ENCODE measurements around the gene MEIKIN.
"Not testable (repeated sequence)": the region's sequence is repeated elsewhere in the genome, so short reads cannot be mapped to it uniquely, and the experiment has no call there.

MEIKIN gene

DNA sequence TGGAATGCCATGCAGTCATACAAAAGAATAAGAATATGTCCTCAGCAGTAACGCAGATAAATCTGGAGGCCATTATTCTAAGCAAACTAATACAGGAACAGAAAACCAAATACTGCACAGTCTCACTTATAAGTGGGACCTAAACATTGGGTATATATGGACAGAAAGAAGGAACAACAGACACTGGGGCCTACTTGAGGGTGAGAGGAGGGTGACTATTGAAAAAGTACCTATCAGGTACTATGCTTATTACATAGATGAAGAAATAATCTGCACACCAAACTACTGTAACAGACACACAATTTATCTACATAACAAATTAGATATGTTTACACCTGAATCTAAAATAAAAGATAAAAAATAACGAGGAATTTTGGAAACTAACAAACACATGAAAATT lies 38.8 kb downstream of the MEIKIN start:
- DNase-seq (ENCODE audit: low read depth in 2 of 2), result no peak

DNA sequence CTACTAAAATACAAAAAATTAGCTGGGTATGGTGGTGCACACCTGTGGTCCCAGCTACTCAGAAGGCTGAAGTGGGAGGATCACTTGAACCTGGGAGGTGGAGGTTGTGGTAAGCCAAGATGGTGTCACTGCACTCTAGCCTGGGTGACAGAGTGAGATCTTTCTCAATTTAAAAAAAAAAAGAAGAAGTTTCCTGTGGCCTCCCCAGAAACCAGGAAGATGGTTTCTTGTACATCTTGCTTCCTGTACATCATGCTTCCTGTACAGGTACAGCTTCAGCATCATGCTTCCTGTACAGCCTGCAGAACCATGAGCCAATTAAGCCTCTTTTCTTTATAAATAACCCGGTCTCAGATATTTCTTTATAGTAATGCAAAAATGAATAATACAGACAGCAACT lies 43.2 kb downstream of the MEIKIN start:
- not testable (repeated sequence) for DNase-seq (ENCODE audit: low read depth in 2 of 2)

DNA sequence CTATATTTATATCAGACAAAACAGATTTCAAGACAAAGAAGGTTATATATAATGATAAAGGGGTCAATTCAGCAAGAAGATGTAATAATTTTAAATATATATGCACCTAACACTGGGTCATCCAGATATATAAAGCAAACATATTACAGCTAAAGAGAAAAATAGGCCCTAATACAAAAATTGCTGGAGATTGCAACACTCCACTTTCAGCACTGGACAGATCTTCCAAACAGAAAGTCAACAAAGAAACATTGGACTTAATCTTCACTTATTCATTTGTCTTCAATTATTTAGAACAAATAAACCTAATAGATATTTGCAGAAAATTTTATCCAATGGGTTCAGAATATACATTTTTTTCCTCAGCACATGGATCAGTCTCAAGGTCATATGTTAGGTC lies 45.8 kb downstream of the MEIKIN start:
- DNase-seq (ENCODE audit: low read depth in 2 of 2), result no peak

DNA sequence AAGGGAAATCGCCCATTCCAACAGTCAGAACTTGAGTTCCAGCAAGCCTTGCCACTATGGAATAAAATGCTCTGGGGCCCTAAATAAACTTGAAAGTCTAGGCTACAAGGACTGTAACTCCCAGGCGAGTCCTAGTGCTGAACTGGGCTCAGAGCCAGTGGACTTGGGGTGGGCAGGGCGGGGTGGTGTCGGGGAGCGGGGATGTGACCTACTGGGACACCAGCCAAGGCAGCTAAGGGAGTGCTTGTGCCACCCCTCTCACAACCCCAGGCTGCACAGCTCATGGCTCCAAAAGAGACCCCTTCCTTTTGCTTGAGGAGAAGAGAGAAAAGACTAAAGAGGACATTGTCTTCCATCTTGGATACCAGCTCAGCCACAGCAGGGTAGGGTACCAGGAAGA lies 61.5 kb downstream of the MEIKIN start:
- DNase-seq (ENCODE audit: low read depth in 2 of 2), result no peak

DNA sequence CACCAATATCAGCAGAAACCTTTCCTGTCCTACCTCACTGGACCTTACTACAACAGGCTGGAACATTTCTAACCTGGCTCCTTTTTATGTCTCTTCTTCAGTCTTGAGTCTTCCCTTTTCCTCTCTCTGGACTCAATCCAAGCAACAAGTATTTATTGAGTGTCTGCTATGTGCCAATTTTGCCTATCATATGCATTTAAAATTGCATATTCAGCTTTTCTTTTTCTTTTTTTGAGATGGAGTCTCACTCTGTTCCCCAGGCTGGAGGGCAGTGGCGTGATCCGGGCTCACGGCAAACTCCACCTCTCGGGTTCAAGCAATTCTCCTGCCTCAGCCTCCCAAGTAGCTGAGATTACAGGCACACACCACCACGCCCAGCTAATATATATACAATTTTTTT lies 65.8 kb downstream of the MEIKIN start:
- DNase-seq (ENCODE audit: low read depth in 2 of 2), result no peak

DNA sequence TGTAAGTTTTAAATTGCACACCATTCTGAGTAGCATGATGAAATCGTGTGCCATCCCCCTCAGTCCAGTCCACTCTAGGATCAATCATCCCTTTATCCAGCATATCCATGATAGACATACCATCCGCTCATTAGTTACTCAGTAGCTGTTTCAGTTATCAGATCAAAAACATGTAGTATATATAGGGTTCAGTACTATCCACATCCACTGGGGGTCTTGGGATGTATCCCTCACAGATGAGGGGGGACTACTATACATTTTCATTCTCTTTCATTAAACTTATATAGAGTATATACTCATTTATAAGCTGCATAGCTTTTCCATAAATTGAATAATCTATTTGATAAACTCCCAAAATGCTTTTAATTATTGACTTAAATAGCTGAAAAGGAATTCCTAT lies 67.6 kb downstream of the MEIKIN start:
- DNase-seq (ENCODE audit: low read depth in 2 of 2), result no peak

DNA sequence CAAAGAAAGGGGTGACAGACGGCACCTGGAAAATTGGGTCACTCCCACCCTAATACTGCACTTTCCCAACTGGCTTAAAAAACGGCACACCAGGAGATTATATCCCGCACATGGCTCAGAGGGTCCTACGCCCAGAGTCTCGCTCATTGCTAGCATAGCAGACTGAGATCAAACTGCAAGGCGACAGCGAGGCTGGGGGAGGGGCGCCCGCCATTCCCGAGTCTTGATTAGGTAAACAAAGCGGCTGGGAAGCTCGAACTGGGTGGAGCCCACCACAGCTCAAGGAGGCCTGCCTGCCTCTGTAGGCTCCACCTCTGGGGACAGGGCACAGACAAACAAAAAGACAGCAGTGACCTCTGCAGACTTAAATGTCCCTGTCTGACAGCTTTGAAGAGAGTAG lies 74.2 kb downstream of the MEIKIN start:
- DNase-seq (ENCODE audit: low read depth in 2 of 2), result not testable (repeated sequence)

DNA sequence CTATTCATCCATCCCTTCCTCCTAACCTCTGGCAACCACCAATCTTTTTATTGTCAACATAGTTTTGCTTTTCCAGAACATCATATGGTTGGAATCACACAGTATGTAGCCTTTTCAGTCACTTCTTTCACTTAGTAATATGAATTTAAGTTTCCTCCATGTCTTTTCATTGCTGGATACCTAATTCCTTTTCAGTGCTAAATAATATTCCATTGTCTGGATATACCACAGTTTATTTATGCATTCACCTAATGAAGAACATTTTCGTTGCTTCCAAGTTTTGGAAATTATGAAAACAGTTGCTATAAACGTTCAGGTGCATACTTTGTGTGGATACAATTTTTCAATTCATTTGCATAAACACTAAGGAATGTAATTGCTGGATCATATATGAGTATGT lies 77.9 kb downstream of the MEIKIN start:
- no peak for DNase-seq (ENCODE audit: low read depth in 2 of 2)

DNA sequence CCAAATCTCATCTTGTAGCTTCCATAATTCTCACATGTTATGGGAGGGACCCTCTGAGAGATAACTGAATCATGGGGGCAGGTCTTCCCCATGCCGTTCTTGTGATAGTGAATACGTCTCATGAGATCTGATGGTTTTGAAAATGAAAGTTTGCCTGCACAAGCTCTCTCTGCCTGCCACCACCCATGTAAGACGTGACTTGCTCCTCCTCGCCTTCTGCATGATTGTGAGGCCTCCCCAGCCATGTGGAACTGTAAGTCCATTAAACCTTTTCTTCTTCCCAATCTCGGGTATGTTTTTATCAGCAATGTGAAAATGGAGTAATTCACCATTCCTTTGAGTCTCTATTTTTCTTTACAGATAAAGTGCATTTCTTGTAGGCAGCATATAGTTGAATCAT lies 81.8 kb downstream of the MEIKIN start:
- DNase-seq (ENCODE audit: low read depth in 2 of 2), result no peak

DNA sequence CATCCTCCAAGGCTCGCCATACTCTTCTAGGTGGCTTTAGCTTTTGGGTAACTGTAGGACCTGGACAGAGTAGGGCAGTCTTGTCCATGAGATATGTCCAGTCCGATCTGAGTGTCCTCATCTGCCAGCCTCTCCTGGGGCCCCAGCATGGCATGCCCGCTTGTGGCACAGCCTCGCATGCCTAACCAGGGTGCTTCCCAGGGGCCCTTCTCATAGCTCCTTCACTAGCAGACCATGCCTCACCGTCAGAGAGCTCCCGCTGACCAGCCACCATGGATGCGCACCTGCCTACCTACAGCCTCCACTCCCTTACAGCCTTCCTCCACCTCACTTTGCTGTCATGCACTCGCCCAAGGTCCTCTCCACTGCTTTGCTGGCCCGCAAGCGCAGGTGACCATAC lies 88.1 kb downstream of the MEIKIN start:
- no peak for DNase-seq (ENCODE audit: low read depth in 2 of 2)

DNA sequence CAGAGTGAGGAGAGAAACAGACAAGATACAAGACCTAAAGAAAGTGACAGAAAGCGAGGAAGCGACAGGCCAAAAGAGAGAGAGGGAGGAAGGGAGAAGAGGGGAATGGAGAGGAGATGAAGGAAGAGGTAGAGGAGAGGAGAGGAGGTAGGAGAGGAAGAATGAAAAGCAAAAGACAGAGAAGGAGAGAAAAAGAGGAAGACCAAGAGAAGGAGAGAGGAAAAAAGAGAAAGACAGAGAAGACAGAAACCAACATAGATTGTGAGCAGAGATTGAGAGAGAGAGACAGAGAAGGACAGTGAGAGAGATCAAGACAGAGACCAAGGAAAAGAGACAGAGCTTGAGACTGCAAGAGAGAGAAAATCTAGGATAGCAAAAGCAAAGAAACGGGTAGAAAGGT lies 90.0 kb downstream of the MEIKIN start:
- DNase-seq (ENCODE audit: low read depth in 2 of 2), result no peak

DNA sequence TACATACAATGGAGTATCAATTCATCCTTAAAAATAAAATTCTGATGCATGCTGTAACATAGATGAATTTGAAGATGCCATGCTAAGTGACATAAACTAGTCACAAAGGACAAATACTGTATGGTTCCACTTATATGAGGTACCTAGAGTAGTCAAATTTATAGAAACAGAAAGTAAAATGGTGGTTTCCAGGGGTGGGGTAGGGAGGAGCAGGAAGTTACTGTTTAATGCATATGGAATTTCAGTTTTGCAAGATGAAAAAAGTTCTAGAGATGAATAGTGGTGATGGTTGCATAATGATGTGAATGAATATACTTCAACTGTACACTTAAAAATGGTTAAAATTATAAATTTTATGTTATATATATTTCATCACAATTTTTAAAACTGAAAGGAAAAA lies 91.3 kb downstream of the MEIKIN start:
- no peak for DNase-seq (ENCODE audit: low read depth in 2 of 2)

DNA sequence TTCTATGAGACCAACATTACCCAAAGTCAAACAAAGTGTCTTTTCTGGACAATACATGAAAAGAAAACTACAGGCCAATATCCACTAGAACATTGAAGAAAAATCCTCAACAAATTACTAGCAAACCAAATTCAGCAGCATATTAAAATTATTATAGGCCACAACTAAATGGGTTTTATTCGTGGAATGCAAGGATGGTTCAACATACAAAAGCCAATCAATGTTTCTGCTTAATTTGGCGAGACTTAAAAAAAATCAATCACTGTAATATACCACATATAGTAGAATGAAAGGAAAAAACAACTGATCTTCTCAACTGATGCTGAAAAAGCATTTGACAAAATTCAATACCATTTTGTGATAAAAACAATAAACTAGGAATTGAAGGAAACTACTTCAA lies 96.8 kb downstream of the MEIKIN start:
- DNase-seq (ENCODE audit: low read depth in 2 of 2), result no peak

DNA sequence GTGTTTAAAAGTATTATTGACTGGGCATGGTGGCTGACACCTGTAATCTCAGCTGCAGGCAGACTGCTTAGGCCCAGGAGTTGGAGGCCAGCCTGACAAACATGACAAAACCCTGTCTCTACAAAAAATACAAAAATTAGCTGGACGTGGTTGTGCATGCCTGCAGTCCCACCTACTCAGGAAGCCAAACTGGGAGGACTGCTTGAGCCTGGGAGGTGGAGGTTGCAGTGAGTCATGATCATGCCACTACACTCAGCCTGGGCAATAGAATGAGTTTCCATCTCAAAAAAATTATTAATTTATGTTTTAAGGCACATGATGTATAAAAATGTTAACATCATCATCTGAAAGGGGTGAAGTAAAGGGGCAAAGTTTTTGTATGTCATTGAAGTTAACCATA lies 98.9 kb downstream of the MEIKIN start:
- DNase-seq (ENCODE audit: low read depth in 2 of 2), result no peak

DNA sequence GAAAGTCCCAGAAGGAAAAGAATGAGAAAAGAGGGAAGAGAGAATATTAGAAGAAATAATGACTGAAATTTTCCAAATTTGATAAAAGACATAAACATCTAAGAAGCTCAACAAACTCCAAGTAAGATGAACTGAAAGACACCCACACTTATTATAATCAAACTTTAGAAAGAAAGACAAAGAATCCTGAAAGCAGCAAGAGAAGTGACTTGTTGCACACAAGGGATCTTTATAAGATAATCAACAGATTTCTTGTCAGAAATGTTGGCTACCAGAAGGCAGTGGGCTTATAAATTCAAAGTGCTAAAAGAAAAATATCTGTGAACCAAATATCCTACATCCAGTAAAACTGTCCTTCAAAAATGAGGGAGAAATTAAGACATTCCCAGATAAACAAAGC lies 99.6 kb downstream of the MEIKIN start:
- DNase-seq (ENCODE audit: low read depth in 2 of 2), result no peak

DNA sequence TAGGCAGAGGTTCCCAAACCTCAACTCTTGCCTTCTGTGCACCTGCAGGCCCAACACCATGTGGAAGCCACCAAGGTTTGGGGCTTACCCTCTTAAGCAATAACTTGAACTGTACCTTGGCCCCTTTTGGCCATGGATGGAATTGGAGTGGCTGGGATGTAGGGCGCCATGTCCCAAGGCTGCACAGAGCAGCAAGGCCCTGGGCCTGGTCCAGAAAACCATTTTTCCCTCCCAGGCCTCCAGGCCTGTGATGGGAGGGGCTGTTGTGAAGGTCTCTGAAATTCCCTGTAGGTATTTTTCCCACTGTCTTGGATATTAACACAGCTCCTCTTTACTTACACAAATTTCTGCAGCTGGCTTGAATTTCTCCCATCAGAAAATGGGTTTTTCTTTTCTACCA lies 102.5 kb downstream of the MEIKIN start:
- DNase-seq (ENCODE audit: low read depth in 2 of 2), result not testable (repeated sequence)

DNA sequence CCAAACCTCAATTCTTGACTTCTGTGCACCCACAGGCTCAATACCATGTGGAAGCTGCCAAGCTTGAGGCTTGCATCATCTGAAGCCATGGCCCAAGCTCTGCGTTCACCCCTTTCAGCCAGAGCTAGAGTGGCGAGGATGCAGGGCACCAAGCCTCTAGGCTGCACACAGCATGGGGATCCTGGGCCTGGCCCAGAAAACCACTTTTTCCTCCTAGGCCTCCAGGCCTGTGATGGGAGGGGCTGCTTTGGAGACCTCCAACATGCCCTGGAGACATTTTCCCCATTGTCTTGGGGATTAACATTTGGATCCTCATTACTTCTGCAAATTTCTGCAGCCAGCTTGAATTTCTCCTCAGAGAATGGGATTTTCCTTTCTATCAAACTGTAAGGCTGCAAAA lies 112.8 kb downstream of the MEIKIN start:
- not testable (repeated sequence) for DNase-seq (ENCODE audit: low read depth in 2 of 2)

DNA sequence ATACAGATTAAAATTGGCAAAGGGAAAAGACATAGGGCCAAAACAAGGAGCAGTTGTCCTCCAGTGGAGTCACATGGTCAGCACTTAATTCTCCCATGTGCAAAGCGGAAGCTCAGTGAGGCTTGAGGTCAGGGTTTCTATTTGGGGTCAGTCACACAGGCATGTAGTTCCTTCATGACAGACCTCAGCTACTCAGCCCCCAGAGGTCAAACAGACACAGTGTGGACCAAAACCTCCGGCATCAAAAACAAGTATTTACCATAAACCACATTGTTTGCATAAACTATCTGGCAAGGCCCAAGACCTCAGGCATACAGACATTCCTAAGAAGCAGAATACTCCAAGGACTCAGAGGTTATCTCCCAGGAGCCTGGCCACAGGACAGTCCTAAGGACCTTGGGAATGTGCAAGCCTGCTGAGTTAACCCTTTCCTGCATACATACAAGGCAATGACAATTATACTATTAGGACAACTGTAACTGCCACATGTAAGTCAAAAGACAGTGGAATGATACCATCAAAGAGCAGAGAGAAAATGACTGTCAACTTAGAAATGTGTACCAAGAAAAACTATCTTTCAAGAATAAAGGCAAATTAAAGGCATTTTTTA lies 120.0 kb downstream of the MEIKIN start:
- DNase-seq (ENCODE audit: low read depth in 2 of 2), result no peak

DNA sequence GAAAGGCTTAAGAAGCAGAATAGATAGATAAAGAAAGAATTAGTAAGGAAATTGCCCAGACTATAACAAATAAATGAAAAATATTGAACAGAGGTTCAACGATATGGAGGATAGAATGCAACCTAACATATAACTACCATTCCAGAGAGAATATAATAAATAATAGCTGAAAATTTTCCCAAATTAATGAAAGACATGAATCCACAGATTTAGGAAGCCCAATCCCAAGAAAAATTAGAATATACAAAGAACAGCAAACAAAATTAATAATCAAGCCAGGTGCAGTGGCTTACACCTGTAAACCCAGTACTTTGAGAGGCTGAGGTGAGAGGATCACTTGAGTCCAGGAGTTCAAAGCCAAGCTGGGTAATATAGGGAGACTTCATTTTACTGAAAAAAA lies 120.8 kb downstream of the MEIKIN start:
- no peak for DNase-seq (ENCODE audit: low read depth in 2 of 2)

DNA sequence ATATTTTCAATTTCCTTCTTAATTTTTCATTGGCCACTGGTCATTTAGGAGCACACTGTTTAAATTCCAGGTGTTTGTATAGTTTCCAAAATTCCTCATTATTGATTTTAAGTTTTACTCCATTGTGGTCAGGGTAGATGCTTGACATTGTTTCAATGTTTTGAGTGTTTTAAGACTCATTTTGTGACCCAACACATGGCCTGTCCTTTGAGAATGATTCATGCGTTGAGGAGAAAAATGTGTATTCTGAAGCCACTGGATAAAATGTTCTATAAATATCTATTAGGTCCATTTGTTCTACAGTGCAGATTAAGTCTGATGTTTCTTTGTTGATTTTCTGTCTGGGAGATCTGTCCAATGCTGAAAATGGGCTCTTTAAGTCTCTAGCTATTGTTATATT lies 124.2 kb downstream of the MEIKIN start:
- DNase-seq (ENCODE audit: low read depth in 2 of 2), result no peak

DNA sequence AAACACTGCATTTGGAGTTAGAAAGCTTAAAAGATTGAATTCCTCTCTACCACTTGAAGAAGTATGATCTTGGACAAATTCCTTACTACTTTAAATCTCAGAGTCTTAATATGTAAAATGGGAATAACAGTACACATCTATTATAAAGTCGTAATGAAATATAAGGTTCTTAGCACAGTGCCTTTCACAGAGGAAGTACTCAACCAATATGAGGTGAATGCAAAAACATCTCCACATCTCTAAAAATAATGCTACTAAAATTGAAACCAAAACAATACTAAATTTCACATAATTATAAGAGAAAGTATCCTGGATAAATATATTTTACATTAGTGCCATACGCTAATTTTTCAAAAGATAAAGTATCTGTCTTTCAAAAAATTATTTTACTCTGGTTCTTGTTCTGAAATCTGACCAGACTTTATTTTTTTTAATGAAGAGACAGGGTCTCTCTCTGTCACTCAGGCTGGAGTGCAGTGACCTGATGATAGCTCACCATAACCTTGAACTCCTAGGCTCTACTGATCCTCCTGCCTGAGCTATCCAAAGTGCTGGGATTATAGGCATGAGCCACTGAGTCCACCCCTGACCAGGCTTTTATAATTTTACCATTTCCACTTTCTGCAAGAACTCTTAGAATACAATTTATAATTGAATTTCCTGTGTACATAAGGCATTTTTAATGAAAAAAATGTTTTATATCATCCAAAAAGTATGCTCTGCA lies 127.3 kb downstream of the MEIKIN start:
- no peak for DNase-seq (ENCODE audit: low read depth in 2 of 2)

DNA sequence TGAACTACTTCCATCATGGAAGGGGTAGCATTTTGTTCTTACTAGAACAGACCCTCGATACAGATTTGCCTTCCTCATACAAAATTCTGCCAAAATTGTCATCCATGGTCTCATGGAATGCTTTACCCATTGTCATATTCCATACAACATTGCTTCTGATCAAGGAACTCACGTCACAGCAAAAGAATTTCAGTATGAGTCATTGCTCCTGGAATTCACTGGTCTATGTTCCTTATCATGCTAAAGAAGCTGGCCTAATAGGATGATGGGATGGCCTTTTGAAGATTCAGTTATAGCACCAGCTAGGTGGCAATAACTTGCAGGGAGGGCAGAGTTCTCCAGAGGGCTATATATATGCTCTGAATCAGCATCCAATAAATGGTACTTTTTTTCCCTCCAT lies 130.5 kb downstream of the MEIKIN start:
- no peak for DNase-seq (ENCODE audit: low read depth in 2 of 2)

DNA sequence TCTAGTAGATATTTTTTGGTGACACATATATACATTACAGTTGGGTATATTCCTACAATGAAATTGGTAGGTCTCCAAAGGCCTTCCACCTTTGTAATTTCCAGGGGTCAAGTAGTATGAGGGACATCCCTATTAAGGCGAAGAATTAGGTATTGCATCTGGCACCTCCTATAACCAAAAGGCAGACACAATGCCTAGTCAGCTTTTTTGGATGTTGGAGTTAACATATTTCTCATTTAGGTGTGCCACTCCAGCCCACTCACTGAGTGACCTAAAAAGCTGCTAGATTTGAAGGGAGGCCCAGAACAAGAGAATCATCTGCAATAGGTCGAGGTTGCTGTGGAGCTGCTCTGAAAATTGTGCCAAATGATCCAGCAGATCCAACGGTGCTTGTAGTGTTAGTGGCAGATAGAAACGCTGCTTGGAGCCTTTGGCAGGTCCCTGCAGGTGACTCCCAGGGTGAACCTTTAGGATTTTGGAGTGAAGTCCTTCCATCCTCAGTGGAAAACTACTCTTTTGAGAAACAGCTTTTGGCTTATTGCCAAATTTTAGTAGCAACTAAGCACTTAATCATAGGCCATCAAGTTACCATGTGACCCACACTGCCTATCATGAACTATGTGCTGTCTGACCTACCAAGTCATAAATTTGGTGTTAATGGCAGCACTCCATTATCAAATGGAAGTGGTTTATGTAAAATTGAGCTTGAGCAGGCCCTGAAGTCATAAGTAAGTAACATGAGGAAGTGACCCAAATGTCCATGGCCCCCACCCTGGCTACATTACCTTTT lies 132.9 kb downstream of the MEIKIN start:
- DNase-seq (ENCODE audit: low read depth in 2 of 2), result no peak
